Chondrocyte (in vitro differentiated cells): ENCODE measurements around the gene OR1J2. TPM values are rescaled to one million over a fixed set of nuclear protein-coding genes. Genes with fewer than 3 reads are reported as not detected.

Source experiments
- DNase-seq: peaks from one replicate; pipeline ENCODE4 v3.0.0; 2021; ENCODE audit warnings: mixed read lengths, low spot score
- H3K27ac Mint-ChIP-seq: one replicate; pipeline ENCODE4 v1.8.0; 2021; ENCODE audit warnings: mild to moderate bottlenecking, moderate library complexity, mixed read lengths; ENCODE audit not compliant: unreplicated experiment
- H3K27me3 Mint-ChIP-seq: 2 replicates; pipeline ENCODE4 v1.8.0; 2021; ENCODE audit warnings: low read depth, mixed read lengths
- H3K36me3 Mint-ChIP-seq: 2 replicates; pipeline ENCODE4 v1.8.0; 2021; ENCODE audit warnings: low read depth, mixed read lengths
- H3K4me1 Mint-ChIP-seq: 2 replicates; pipeline ENCODE4 v1.8.0; 2021; ENCODE audit warnings: low read depth, mild to moderate bottlenecking, mixed read lengths
- H3K4me3 Mint-ChIP-seq: one replicate; pipeline ENCODE4 v1.8.0; 2021; ENCODE audit warnings: mild to moderate bottlenecking, moderate library complexity, mixed read lengths; ENCODE audit not compliant: unreplicated experiment
- H3K9me3 Mint-ChIP-seq: 2 replicates; pipeline ENCODE4 v1.8.0; 2021; ENCODE audit warnings: low read depth, mixed read lengths
- CTCF ChIP-seq: fragments of 200-600 bp; sonication (generic); IDR thresholded peaks from 2 replicates; pipeline ENCODE4 v1.5.0; 2021; ENCODE audit warnings: antibody characterized with exemption, mild to moderate bottlenecking, moderate library complexity
- long read RNA-seq: library from polyadenylated mRNA; stranded (forward); transcript quantifications from one replicate; pipeline ENCODE4 v2.0.0, GENCODE V29; 2021
- total RNA-seq: library from RNA; stranded (reverse); gene quantifications from 3 replicates; pipeline ENCODE4 v1.2.1, GENCODE V29; 2021

The OR1J2 gene
- total RNA-seq, result not detected in 3 replicates
- long read RNA-seq, result 0 reads

- Mint-ChIP-seq H3K27ac (no peak within 1 kb of the TSS), H3K27me3 (peaks cover 45% of the 10 kb centered on the region), H3K4me3 (no peak within 1 kb of the TSS)
Observed at GRCh38 chr9:122510502-122510901, at the start of gene OR1J2. Gene OR1J2 (plus strand): TSS chr9:122510802. CDS start chr9:122510802, 0 bp downstream.

GRCh38 chr9:122463828-122464632, 46.6 kb upstream of the OR1J2 start:
- Mint-ChIP-seq H3K27me3 (peaks cover 77% of the 10 kb centered on the region), H3K4me3 (peak overlapping the region; percentile 63), H3K27ac (no peak overlapping the region), H3K36me3 (peaks cover 1% of the 10 kb centered on the region), H3K4me1 (peaks cover 11% of the 10 kb centered on the region), H3K9me3 (peaks cover 9% of the 10 kb centered on the region)
- TF ChIP-seq CTCF, result peak; percentile 62
- no peak for DNase-seq

More at GRCh38 chr9:122510502-122510901, at the start of gene OR1J2:
- no peak for DNase-seq
- H3K4me1 Mint-ChIP-seq, result no peaks in the 10 kb centered on the region
- no peaks in the 10 kb centered on the region for H3K9me3 Mint-ChIP-seq
- no peak for TF ChIP-seq CTCF
- H3K36me3 Mint-ChIP-seq, result no peaks in the 10 kb centered on the region

- TF ChIP-seq CTCF, result peak; percentile 95
- Mint-ChIP-seq H3K27ac (no peak overlapping the region), H3K36me3 (peaks cover 1% of the 10 kb centered on the region), H3K27me3 (peaks cover 79% of the 10 kb centered on the region), H3K4me1 (peaks cover 11% of the 10 kb centered on the region), H3K9me3 (peaks cover 9% of the 10 kb centered on the region), H3K4me3 (peak overlapping the region; percentile 63)
- DNase-seq, result no peak
Observed at GRCh38 chr9:122464633-122465567, 45.7 kb upstream of the OR1J2 start.

- Mint-ChIP-seq H3K27me3 (peaks cover 65% of the 10 kb centered on the region), H3K9me3 (peaks cover 3% of the 10 kb centered on the region), H3K27ac (no peak overlapping the region), H3K4me3 (no peak overlapping the region), H3K36me3 (no peaks in the 10 kb centered on the region), H3K4me1 (peaks cover 11% of the 10 kb centered on the region)
- DNase-seq, result no peak
- TF ChIP-seq CTCF, result no peak
Observed at GRCh38 chr9:122466456-122466855, 44.1 kb upstream of the OR1J2 start.

- Mint-ChIP-seq H3K36me3 (no peaks in the 10 kb centered on the region), H3K27me3 (peaks cover 57% of the 10 kb centered on the region), H3K27ac (no peak overlapping the region), H3K4me3 (no peak overlapping the region), H3K9me3 (no peaks in the 10 kb centered on the region), H3K4me1 (peaks cover 11% of the 10 kb centered on the region)
- no peak for DNase-seq
- no peak for TF ChIP-seq CTCF
Observed at GRCh38 chr9:122468735-122469134, 41.9 kb upstream of the OR1J2 start.
